ENCODE measurements around the gene GALNT6.
A peak's percentile ranks its signal among the peaks of the same experiment; 100 is the strongest.

GALNT6 gene

DNA sequence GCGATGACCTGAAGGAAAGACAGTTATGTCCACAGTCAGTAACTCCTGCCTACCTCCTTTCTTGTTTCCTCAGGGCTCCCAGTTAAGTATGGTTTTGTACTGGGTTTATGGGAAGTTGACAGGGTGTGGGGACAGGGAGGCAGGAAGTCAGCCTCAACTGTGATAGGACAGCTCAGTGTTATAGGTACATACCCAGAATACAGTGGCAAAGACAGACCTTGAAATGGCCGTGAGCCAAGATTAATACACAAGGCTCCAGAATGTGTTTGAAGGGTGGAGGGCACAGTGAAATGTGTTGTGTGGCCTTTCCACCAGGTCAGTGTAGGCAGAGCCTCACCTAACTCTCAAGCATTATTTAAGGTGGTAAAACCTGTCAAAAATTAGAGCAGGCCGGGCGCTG, 62.6 kb downstream of the GALNT6 start:
- TF ChIP-seq, protein P1, sequence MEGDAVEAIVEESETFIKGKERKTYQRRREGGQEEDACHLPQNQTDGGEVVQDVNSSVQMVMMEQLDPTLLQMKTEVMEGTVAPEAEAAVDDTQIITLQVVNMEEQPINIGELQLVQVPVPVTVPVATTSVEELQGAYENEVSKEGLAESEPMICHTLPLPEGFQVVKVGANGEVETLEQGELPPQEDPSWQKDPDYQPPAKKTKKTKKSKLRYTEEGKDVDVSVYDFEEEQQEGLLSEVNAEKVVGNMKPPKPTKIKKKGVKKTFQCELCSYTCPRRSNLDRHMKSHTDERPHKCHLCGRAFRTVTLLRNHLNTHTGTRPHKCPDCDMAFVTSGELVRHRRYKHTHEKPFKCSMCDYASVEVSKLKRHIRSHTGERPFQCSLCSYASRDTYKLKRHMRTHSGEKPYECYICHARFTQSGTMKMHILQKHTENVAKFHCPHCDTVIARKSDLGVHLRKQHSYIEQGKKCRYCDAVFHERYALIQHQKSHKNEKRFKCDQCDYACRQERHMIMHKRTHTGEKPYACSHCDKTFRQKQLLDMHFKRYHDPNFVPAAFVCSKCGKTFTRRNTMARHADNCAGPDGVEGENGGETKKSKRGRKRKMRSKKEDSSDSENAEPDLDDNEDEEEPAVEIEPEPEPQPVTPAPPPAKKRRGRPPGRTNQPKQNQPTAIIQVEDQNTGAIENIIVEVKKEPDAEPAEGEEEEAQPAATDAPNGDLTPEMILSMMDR (conservative IDR thresholded peaks at IDR 0.05; ENCODE audit: low read length), result no peak
- TF ChIP-seq EZH2phosphoT487 (IDR thresholded peaks at IDR 0.05; ENCODE audit: borderline replicate concordance), result no peak
- H3F3A ChIP-seq (ENCODE audit: low read depth), result peaks cover 7% of the 10 kb centered on the region
- H3K9me2 ChIP-seq (replicated peaks; ENCODE audit: low read depth, low read length), result no peaks in the 10 kb centered on the region
- no peak overlapping the region for H2AFZ ChIP-seq (ENCODE audit: low read length)
- H3K36me3 ChIP-seq (ENCODE audit: insufficient read depth, low read length), result no peaks in the 10 kb centered on the region
- peaks cover 8% of the 10 kb centered on the region for H3K79me2 ChIP-seq (ENCODE audit: insufficient read depth, low read length)
- H3K9ac ChIP-seq (ENCODE audit: low read depth, low read length, poor library complexity, severe bottlenecking), result peak overlapping the region; percentile 2
- H3K9me3 ChIP-seq (ENCODE audit: insufficient read depth, low read depth, low read length), result no peaks in the 10 kb centered on the region
- no peak overlapping the region for H3K4me3 ChIP-seq (ENCODE audit: low read length, poor library complexity, severe bottlenecking)
- no peaks in the 10 kb centered on the region for H3K27me3 ChIP-seq (ENCODE audit: insufficient read depth, low read length, poor library complexity, severe bottlenecking)
- peaks cover 61% of the 10 kb centered on the region for H3K4me1 ChIP-seq (ENCODE audit: insufficient read depth, low read length, poor library complexity, severe bottlenecking)
- no peaks in the 10 kb centered on the region for H4K20me1 ChIP-seq (ENCODE audit: insufficient read depth, low read length, poor library complexity, severe bottlenecking)
- H3K4me2 ChIP-seq (ENCODE audit: low read depth, low read length, poor library complexity, severe bottlenecking), result peak overlapping the region; percentile 22

DNA sequence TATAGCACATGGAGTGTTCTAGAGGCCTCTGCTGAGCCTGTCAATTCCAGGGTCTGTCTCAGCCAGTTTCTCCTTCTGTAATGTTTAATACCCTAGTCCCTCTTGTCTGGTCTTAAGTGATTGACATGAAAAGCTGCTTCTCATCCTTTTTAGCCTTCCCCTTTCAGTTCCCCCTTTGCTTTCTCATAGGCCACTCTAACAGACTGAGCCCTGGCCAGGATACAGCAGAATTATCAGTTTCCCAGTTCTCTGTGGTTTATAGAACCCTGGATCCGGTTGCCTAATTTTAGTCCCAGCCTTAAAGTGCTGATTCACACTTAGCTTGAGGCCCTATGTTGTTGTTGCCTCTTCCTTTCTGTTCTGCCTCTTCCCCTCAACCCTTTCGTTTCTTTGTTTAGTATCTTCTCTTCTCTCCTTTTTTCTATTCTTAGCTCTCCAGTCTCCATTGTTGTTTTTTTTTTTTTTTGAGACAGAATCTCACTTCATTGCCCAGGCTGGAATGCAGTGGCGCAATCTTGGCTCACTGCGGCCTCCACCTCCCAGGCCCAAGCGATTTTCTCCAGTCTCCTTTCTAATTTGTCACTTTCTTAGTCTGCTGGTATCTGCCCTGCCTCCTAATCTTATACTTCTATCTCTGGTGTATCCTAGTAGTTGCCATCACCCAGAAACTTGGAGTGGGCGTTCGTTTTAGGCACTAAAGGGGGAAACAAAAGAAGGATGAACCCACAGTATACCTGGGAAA, 64.3 kb downstream of the GALNT6 start:
- no peaks in the 10 kb centered on the region for H3K27me3 ChIP-seq (ENCODE audit: insufficient read depth, low read length, poor library complexity, severe bottlenecking)
- peak overlapping the region; percentile 79 for H3K4me2 ChIP-seq (ENCODE audit: low read depth, low read length, poor library complexity, severe bottlenecking)
- H3K36me3 ChIP-seq (ENCODE audit: insufficient read depth, low read length), result no peaks in the 10 kb centered on the region
- peaks cover 69% of the 10 kb centered on the region for H3K4me1 ChIP-seq (ENCODE audit: insufficient read depth, low read length, poor library complexity, severe bottlenecking)
- H2AFZ ChIP-seq (ENCODE audit: low read length), result 0 out of 2 replicates have a peak overlapping the region, but pooled peaks have one; percentile 8
- H3K79me2 ChIP-seq (ENCODE audit: insufficient read depth, low read length), result peaks cover 25% of the 10 kb centered on the region
- peak overlapping the region; percentile 73 for H3K9ac ChIP-seq (ENCODE audit: low read depth, low read length, poor library complexity, severe bottlenecking)
- peaks cover 7% of the 10 kb centered on the region for H3F3A ChIP-seq (ENCODE audit: low read depth)
- no peaks in the 10 kb centered on the region for H3K9me2 ChIP-seq (replicated peaks; ENCODE audit: low read depth, low read length)
- no peaks in the 10 kb centered on the region for H4K20me1 ChIP-seq (ENCODE audit: insufficient read depth, low read length, poor library complexity, severe bottlenecking)
- H3K9me3 ChIP-seq (ENCODE audit: insufficient read depth, low read depth, low read length), result no peaks in the 10 kb centered on the region
- TF ChIP-seq, protein P1 (conservative IDR thresholded peaks at IDR 0.05; ENCODE audit: low read length), result no peak
- no peak for TF ChIP-seq EZH2phosphoT487 (IDR thresholded peaks at IDR 0.05; ENCODE audit: borderline replicate concordance)
- peak overlapping the region; percentile 61 for H3K4me3 ChIP-seq (ENCODE audit: low read length, poor library complexity, severe bottlenecking)

DNA sequence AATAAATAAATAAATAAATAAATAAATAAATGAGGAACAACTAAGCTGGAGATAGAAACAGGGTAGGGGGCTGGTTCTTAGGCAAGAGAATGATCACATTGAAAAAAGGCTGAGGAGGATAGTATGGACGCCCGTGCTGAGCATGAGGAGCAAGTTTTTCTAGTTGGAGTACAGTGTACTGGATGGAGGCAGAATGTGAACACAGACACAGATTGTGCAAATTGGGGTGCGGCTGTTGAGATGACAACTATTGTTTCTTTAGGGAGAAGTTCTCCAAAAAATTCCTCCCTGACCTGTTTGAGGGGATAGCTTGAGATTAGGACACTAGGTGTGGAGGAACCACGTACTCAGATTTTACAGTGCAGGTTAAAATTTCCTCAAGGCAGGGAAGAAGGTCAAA, 66.3 kb downstream of the GALNT6 start:
- Histone ChIP-seq H3K36me3 (ENCODE audit: insufficient read depth, low read length) (no peaks in the 10 kb centered on the region), H3K4me1 (ENCODE audit: insufficient read depth, low read length, poor library complexity, severe bottlenecking) (peaks cover 84% of the 10 kb centered on the region), H3K79me2 (ENCODE audit: insufficient read depth, low read length) (peaks cover 44% of the 10 kb centered on the region), H3K9me3 (ENCODE audit: insufficient read depth, low read depth, low read length) (no peaks in the 10 kb centered on the region), H2AFZ (ENCODE audit: low read length) (no peak overlapping the region), H3K4me3 (ENCODE audit: low read length, poor library complexity, severe bottlenecking) (no peak overlapping the region), H4K20me1 (ENCODE audit: insufficient read depth, low read length, poor library complexity, severe bottlenecking) (no peaks in the 10 kb centered on the region), H3K9ac (ENCODE audit: low read depth, low read length, poor library complexity, severe bottlenecking) (peak overlapping the region; percentile 4), H3K9me2 (replicated peaks; ENCODE audit: low read depth, low read length) (no peaks in the 10 kb centered on the region), H3K27me3 (ENCODE audit: insufficient read depth, low read length, poor library complexity, severe bottlenecking) (no peaks in the 10 kb centered on the region), H3K4me2 (ENCODE audit: low read depth, low read length, poor library complexity, severe bottlenecking) (no peak overlapping the region), H3F3A (ENCODE audit: low read depth) (peaks cover 11% of the 10 kb centered on the region)
- no peak for TF ChIP-seq EZH2phosphoT487 (IDR thresholded peaks at IDR 0.05; ENCODE audit: borderline replicate concordance)
- TF ChIP-seq, protein P1 (conservative IDR thresholded peaks at IDR 0.05; ENCODE audit: low read length), result no peak

Measured in Loucy (cell line).